Endothelial cell of umbilical vein (primary cell): ENCODE data around the gene DTX2. TPM values are rescaled to one million over a fixed set of nuclear protein-coding genes. Genes with fewer than 3 reads are reported as not detected.
"Not testable (repeated sequence)": the region's sequence is repeated elsewhere in the genome, so short reads cannot be mapped to it uniquely, and the experiment has no call there.

Experiments used
- BruUV-seq: library from RNA; stranded (reverse); fragments of 400-500 nt; replicated peaks from 2 replicates; lab custom pipeline; 2021; lab: Mats Ljungman, UMichigan
- CTCF ChIA-PET: fragments of 300-600, 350-600 bp; sonication (Branson Sonifier 250); formaldehyde crosslinking; loops from one replicate; lab custom pipeline; 2021; ENCODE audit warnings: antibody characterized with exemption, inconsistent platforms; lab: Charles Lee
- POLR2A ChIA-PET: fragments of 300-600, 350-600 bp; sonication (Branson Sonifier 250); formaldehyde crosslinking; loops from one replicate; lab custom pipeline; 2021; ENCODE audit warnings: antibody characterized with exemption, inconsistent platforms; lab: Charles Lee
- DNase-seq: peaks from one replicate; pipeline ENCODE4 v3.0.0-alpha.2; 2011; ENCODE audit warnings: low read depth, low spot score
- FAIRE-seq: peaks from 2 replicates; lab custom pipeline; 2011; peaks lifted over from hg19 to GRCh38; lab: Jason Lieb, UNC
- H2AFZ ChIP-seq: 2 replicates; pipeline ENCODE4 v1.6.0; 2012; ENCODE audit warnings: low read depth, low read length, control low read depth, inconsistent platforms
- H3K27ac ChIP-seq: 2 replicates; pipeline ENCODE4 v1.5.1; 2011; ENCODE audit warnings: low read depth, mild to moderate bottlenecking, control low read depth, low read length, moderate library complexity; ENCODE audit not compliant: insufficient read depth
- H3K27me3 ChIP-seq, 2 experiments: 2 replicates each; pipeline versions ENCODE4 v1.6.0 to v1.6.1; 2011; ENCODE audit warnings: low read length in 2 of 2, mixed read lengths in 1 of 2; ENCODE audit not compliant: control insufficient read depth in 2 of 2, insufficient read depth in 2 of 2
- H3K36me3 ChIP-seq, 2 experiments: 2 replicates in 1 of 2; 3 replicates in 1 of 2; pipeline ENCODE4 v1.5.1; 2011; ENCODE audit warnings: low read length in 2 of 2, mild to moderate bottlenecking in 1 of 2, moderate library complexity in 1 of 2; ENCODE audit not compliant: control insufficient read depth in 2 of 2, insufficient read depth in 2 of 2; ENCODE audit errors: extremely low read depth in 1 of 2
- H3K4me1 ChIP-seq: 3 replicates; pipeline ENCODE4 v1.5.1; 2011; ENCODE audit warnings: mild to moderate bottlenecking, low read length; ENCODE audit not compliant: control insufficient read depth, insufficient read depth; ENCODE audit errors: extremely low read depth
- H3K4me2 ChIP-seq: 2 replicates; pipeline ENCODE4 v1.6.1; 2011; ENCODE audit warnings: low read length, control low read depth, mixed read lengths; ENCODE audit not compliant: insufficient read depth
- H3K4me3 ChIP-seq, 3 experiments: fragments of 200-600 bp in 1 of 3; sonication (generic), shearing (Covaris generic) in 1 of 3; replicated peaks in 1 of 3; 2 replicates each; pipeline ENCODE4 v1.5.1; 2011 to 2016; ENCODE audit warnings: control low read depth in 3 of 3, low read length in 3 of 3, mild to moderate bottlenecking in 2 of 3, inconsistent platforms in 1 of 3, low read depth in 1 of 3, moderate library complexity in 1 of 3; ENCODE audit not compliant: insufficient read depth in 1 of 3
- H3K79me2 ChIP-seq: 2 replicates; pipeline ENCODE4 v1.6.0; 2012; ENCODE audit warnings: low read length, inconsistent platforms; ENCODE audit not compliant: control insufficient read depth, insufficient read depth
- H3K9ac ChIP-seq: replicated peaks from 2 replicates; pipeline ENCODE3; 2011; ENCODE audit warnings: low read length, control low read depth; ENCODE audit not compliant: insufficient read depth; ENCODE audit errors: extremely low read depth
- H3K9me1 ChIP-seq: replicated peaks from 3 replicates; pipeline ENCODE4 v1.6.0; 2011; ENCODE audit warnings: mild to moderate bottlenecking, low read length; ENCODE audit not compliant: control insufficient read depth, insufficient read depth; ENCODE audit errors: extremely low read depth
- H3K9me3 ChIP-seq: replicated peaks from 2 replicates; pipeline ENCODE4 v1.5.1; 2012; ENCODE audit warnings: low read length, inconsistent platforms; ENCODE audit not compliant: control insufficient read depth, insufficient read depth
- H4K20me1 ChIP-seq: replicated peaks from 2 replicates; pipeline ENCODE3; 2011; ENCODE audit warnings: mild to moderate bottlenecking, low read length; ENCODE audit not compliant: control insufficient read depth, insufficient read depth; ENCODE audit errors: extremely low read depth
- CTCF ChIP-seq, 2 donors: IDR thresholded peaks; 1 replicate in 1 of 2; 2 replicates in 1 of 2; pipeline ENCODE4 v1.5.1; 2011; ENCODE audit warnings: low read length in 2 of 2, mild to moderate bottlenecking in 2 of 2, moderate library complexity in 2 of 2, control low read depth in 1 of 2, inconsistent platforms in 1 of 2, low read depth in 1 of 2; ENCODE audit not compliant: insufficient read depth in 1 of 2; ENCODE audit errors: extremely low read depth in 1 of 2
- dilution Hi-C: fragments of 300-500 bp; cut with MboI; formaldehyde crosslinking; loops from one replicate; pipeline ENCODE4 v1.15.0; 2019; ENCODE audit warnings: low sequenced_read_pairs; ENCODE audit not compliant: extremely low pct_ligation_motif_present
- intact Hi-C: fragments of 100-400 bp; cut with micrococcal nuclease; formaldehyde crosslinking; loops from one replicate; pipeline ENCODE4 v1.10.0; 2022
- polyA plus RNA-seq, 4 experiments: library from polyadenylated mRNA; depleted of rRNA in 3 of 4; stranded (reverse) in 3 of 4; unstranded in 1 of 4; fragments of >200 nt; gene quantifications; 2 replicates each; pipeline versions ENCODE4 v1.2.1 to v1.2.3, GENCODE V29; 2011 to 2012; ENCODE audit warnings: missing spikeins in 1 of 4
- total RNA-seq: library from RNA; stranded (reverse); gene quantifications from 2 replicates; pipeline ENCODE4 v1.2.3, GENCODE V29; 2021

The DTX2 gene
- total and polyA plus RNA-seq, 2 donors (not counting 3 experiments of a cell fraction or from before 2014, with no cell fraction given) = 8.5 to 17.1 TPM

DNA sequence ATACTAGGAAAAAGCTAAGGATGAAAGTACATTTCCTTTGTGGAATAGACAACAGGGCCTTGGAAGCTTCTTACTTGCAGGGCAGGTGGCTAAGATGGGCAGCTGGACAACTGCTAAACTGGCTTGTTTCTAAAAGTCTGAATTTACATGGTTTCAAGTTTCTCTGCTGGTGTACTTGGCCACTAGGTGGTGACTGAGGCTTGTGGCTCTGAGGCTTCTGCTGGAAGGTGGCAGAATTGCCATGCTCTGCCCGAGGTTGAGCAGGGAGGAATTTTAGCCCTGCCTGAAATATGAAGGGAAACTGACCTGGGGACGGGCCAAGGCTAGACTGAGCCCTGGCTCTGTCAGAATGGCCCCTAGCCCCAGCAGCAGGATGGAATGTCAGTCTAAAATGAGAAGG, 23.6 kb upstream of the DTX2 start:
- dilution Hi-C loops, H3K27ac ChIP-seq, intact Hi-C loops, POLR2A ChIA-PET, H3K9me3 ChIP-seq, H2AFZ ChIP-seq, H3K9me1 ChIP-seq, H3K4me2 ChIP-seq, H3K36me3 ChIP-seq, H3K9ac ChIP-seq, H3K27me3 ChIP-seq, H3K4me1 ChIP-seq, CTCF ChIA-PET, H3K79me2 ChIP-seq, BruUV-seq, H3K4me3 ChIP-seq, H4K20me1 ChIP-seq: not testable (repeated sequence)
- TF ChIP-seq CTCF (IDR thresholded peaks at IDR 0.05; ENCODE audit: extremely low read depth in 1 of 2, insufficient read depth in 1 of 2, low read depth in 1 of 2, low read length in 2 of 2) = peak; percentile 41 to 55
- DNase-seq (peak; percentile 76), FAIRE-seq (peak; percentile 97)

DNA sequence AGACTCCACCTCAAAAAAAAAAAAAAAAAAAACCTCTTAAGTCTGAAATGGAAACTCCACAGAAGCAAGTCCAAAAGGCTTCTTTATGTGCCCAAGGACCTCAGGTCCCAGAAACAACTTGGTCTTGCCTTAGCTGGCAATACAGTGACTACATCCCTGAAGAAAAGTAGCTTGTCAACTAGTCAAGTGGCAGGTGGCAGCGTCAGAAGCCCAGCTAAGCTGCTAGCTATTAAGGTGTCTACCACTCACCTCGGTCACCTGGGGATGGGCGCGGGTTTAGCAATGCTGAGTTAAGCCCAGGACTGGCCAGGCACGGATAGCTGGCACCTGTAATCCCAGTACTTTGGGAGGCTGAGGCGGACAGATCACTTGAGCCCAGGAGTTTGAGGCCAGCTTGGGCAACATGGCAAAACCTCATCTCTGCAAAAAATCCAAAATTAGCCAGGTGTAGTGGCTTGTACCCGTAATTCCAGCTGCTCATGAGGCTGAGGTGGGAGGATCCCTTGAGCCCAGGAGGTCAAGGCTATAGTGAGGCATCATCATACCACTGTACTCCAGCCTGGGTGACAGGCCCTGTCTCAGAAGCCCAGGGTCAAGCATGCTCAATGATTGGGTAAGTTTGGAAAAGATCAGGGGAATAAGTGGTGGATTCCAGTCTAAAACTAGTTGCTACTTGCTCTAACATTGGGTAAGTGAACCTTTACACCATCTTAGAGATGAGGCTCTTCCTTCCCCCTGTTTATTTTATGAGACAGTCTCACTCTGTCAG, 22.2 kb upstream of the DTX2 start:
- CTCF ChIA-PET = not testable (repeated sequence)
- peak; percentile 70 for FAIRE-seq

GRCh38 chr7:76440404-76440803, 21.1 kb upstream of the DTX2 start:
- BruUV-seq, FAIRE-seq, H4K20me1 ChIP-seq, H3K36me3 ChIP-seq, dilution Hi-C loops, POLR2A ChIA-PET, H3K79me2 ChIP-seq, H3K4me3 ChIP-seq, H3K9me1 ChIP-seq, DNase-seq, H3K27ac ChIP-seq, intact Hi-C loops, H3K4me1 ChIP-seq, CTCF ChIA-PET, H3K4me2 ChIP-seq, H3K9me3 ChIP-seq, H3K27me3 ChIP-seq, H3K9ac ChIP-seq, H2AFZ ChIP-seq: not testable (repeated sequence)

More for the DNA sequence above, 22.2 kb upstream of the DTX2 start:
- H3K9ac ChIP-seq, H2AFZ ChIP-seq, H3K27me3 ChIP-seq, POLR2A ChIA-PET, H3K27ac ChIP-seq, BruUV-seq, H3K4me2 ChIP-seq, H3K4me1 ChIP-seq, H4K20me1 ChIP-seq, H3K36me3 ChIP-seq, H3K9me1 ChIP-seq, intact Hi-C loops, H3K79me2 ChIP-seq, H3K4me3 ChIP-seq, H3K9me3 ChIP-seq, dilution Hi-C loops, DNase-seq: not testable (repeated sequence)
